ENCODE measurements around the gene LRRFIP1.
"Not testable (repeated sequence)": the region's sequence is repeated elsewhere in the genome, so short reads cannot be mapped to it uniquely, and the experiment has no call there.

Gene LRRFIP1

DNA sequence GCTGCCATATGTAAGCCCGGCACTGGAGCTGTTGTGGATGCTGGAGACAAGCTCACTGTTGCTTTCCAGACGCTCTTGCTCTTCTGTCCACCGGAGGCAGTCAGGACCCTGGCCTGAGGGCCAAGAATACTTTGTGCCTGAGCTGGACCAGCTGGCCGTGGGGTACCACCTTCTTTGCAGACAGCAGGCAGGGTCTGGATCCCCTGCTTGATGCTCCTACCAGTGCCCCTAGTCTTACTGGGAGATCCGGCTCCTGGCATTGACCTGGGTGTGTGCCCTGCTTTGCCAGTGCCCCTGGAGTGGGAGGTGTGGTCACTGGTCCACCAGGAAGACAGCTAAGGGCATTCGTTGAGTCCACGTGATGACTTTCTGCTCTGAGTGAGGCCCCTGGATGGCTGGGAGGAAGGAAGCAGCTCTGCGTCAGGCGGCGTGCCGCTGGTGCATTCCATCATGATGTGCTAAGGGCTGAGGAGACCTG lies 59.3 kb downstream of the LRRFIP1 start:
- DNase-seq (ENCODE audit: low read depth), result no peak

DNA sequence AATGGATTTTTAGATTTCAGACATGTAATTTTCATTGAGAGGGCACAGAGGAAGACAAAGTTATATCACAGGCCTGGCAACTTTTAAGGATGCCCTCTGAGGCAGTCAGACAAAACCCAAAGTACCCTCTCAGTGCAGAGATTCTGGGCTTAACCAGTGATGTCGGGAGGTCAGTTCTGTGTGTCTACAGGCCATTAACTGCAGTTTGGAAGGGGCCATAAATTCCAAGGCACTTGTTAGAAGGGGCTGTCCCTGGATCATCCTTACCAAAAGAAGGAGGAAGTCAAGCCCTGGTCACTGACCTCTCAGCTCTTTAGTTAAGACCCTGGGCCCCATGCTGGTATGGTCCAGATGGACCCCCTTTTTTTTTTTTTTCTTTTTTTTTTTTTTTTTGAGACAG lies 60.7 kb downstream of the LRRFIP1 start:
- no peak for DNase-seq (ENCODE audit: low read depth)

DNA sequence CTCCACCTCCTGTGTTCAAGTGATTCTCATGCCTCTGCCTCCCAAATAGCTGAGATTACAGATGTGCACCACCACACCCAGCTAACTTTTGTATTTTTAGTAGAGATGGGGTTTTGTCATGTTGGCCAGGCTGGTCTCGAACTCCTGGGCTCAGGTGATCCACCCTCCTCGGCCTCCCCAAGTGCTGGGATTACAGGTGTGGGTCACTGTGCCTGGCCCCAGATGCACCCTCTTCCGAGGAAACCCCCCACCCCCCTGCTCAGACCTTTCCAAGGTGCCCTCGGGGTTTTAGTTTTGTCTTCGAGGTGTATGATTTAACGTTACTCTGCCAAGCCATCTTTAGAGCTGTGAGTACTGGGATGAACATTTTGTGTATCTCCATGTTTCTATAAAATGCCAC lies 61.2 kb downstream of the LRRFIP1 start:
- not testable (repeated sequence) for DNase-seq (ENCODE audit: low read depth)

DNA sequence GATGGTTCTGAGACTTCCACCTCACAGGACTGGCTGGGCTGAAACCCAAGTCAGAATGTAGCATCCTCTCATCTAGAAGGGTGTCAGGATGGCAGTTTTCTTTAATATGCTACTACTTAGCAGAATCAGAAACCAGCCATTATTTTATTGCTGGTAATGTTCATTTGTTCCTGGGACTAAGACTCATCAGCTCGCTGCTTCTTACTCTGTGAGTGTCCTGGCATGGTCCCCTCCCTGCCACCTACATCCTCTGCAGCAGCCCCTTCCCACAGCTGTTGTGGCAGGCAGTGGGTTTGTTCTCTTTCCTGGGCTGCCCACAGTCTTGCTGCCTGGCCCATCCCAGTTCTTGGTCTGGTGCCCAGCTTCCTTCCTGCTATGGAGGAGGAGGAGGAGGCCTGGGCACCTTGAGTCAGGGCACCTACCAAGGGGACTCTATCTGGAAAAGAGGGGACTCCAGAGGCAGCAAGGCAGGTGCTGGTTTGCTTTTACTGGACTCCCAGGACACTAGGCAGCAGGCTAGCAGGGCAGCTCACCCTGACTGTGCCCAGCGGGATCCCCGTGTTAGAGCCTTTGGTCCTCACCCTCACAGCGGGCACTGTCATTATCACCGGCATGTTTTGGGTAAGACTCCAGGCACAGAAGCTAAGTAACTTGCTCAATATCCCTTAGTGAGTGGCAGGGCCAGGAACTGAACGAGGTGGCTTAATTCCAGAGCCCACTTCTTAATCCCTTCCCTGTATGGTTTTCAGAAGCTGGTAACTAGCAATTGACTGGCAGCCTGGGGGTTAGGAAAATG lies 62.1 kb downstream of the LRRFIP1 start:
- no peak for DNase-seq (ENCODE audit: low read depth)

DNA sequence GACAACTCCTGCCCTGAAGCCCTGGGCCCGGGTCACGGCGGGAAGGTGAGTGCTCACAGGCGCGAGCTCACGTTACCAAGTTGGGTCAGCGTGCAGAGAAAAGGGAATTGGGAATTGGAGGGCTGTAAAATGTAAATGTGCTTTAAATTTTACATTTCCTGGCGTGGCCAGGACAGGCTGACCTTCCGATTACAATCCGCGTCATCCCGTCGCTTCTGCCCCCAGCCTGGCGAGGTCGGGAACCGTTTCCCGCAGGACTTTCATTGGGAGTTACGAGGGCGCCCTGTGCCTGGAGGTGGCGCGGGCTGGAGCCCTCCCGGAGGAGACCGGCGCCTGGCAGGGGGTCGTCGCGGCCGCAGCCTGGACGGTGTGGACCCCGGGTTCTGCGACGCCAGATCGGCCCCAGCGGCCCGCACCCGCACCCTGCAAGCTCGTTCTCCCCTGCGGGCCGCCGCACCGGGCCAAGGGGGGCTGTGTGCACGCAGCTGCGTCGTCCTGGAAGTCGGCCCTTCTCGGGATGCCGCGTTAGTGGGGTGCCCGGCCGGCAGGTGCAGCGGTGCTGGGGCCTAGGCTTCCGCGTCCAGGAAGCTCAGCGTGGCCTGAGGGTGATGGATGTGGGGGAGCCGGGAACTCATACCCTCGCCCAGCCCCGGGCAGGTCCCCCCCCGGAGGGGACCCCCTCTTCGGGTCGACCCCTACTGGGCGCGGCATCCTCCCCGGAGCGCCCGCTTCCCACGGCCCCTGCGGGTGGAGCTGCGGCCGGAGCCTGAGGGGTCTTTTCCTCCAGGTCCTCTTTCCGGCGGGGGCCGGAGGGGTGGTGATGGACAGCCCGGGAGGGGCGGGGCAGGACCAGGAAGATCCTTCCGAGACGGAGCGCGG lies 63.9 kb downstream of the LRRFIP1 start:
- DNase-seq (ENCODE audit: low read depth), result no peak

DNA sequence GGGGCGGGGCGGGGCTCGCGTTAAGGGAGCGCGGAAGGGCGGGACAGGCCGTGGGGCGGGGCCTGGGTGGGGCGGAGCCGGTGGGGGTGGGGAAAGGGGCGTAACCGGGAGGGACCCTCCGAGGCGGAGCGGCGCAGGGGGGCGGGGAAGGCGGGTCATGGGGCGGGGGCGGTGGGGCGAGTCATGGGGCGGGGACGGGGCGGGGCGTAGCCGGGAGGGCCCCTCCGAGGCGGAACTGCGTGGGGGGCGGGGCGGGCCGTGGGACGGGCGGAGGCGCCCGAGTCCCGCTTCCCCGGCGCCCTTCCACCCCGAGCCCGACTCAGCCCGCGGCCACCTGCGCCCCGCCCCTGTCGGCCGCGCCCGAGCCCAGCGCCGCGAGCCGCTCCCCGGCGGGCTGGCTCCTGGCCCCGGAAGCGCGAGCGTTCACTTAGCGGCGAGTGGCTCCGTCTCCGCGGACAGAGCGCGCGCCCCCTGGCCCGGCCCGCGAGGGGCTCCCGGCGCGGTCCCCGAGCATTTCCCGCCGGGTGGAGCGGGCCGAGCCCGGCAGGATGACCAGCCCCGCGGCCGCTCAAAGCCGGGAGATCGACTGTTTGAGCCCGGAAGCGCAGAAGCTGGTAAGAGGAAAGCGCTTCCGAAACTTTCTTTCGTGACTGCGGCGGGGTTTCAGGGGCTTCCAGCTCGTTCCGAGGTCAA lies 64.7 kb downstream of the LRRFIP1 start:
- DNase-seq (ENCODE audit: low read depth), result peak; percentile 75

DNA sequence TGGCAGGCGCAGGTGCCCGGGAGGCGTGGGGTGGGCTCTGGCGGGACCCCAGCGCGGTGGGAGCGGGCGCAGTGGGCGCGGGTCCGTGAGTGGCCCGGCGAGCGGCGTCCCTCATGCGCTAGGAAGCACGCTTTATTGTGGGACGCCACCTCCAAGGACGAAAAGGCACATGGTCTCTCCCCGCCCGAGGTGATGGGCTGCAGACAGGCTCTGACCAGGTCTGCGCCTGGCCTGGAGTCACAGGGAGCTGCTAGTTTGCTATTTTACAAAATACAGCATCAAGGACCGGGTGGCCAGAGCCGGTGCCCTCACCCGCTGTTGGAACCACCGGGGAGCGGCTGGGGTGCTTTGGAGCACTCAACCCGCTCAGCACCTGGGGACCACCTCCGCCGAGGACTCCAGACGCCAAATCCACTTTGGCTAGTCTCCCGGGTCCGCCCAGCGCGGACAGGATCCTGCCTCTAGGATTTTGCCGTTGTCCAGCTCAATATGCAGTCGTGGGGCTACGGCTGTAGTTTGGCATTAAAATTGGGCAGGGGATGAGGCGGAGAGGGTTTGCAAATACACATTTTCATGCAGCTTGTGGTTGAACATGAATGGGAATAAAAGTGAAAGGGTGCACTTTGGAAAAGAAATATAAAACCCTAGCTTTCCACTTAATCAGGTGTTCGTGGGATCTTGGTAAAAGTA lies 65.4 kb downstream of the LRRFIP1 start:
- DNase-seq (ENCODE audit: low read depth), result no peak

DNA sequence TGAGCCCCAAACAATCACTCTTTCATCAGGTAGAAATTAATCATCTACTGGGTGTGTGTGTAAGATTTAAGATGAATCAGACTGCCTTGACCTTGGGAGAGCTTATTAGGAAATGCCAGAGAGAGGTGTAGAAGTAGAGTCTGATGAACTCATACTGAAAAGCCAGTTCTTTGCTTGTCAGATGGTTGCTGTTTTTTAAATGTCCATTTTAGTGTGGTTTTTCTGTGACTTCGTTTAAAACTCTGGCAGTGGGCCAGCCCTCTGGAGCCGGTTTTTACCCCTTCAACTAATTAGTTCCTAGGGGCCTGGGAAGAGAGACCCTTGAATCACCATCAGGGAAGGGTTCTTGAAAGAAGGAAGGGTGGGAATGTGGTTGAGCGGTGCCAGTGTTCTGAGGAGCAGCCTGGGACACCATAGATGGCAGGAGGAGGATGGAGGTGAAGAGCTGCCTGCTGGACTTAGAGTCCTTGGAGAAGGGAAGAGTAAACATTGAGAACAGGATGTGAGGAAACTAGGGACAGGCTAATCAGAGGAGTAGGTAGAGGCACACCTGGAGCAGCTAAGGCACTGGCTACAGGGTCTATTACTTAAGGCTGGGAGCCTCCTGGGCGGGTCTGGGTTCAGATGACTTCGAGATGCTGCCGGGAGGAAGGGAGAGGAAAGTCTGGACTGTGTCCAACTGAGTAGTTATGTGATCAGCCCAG lies 66.1 kb downstream of the LRRFIP1 start:
- DNase-seq (ENCODE audit: low read depth), result no peak

DNA sequence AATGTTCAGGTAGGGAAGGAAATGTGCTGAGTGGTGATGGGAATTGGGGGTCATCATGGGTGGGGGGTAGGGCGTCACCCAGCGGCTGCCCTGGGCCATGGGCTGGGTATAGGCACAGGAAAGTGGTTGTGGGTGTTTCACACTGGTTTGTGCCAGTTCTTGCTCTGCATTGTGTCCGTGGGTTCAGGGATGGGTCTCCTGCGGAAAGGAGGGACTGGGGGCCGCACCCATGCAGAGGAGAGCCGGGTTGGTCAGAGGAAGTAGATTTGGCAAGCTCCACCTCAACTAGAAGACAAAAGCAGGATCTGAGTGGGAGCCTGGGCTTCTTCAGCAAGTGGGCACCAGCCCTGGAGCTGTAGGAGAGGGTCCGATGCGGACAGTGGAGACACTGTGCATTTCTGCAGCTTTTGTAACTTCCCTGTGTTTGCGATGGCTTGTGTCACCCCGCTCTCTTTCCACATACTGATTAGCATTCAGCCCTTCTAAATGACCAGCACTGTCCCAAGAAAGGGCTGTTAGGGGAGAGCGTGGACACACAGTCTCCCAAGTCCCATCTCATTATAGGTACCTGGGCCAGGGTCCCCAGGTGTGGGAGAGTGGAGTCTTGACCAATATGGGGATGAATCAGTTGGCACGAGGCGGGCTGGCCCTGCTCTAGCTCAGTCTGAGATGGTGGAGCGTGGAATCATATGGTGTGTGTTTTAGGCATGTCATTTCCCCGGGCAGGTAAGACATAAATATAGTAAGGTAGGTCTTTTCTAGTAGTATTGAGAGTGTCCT lies 67.2 kb downstream of the LRRFIP1 start:
- no peak for DNase-seq (ENCODE audit: low read depth)

DNA sequence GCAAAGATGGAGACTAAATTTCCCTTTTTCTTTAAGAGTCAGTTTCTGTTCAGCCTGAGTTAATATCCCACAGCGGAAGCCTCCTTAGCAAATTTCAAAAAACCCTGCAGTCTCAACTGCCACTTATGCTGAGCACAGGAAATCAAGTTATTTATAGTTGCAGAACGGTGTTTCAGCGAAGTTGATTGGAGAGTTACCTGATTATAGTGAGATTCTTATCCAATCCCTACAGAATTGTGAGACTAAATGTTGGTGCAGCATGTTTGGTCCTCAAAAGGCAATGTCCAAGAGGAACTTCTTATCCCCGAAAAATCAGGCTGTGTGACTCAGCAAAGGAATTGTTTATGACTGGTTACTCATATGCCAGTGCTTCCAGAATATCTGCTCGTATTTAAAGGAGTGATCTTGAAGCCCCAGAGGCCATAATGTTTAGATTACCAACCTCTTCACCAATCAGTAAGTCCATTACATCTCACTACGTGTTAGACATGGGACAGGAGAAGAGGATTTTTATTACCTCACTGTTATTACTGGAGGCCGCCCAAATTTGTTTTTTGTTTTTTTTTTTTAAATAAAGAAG lies 67.9 kb downstream of the LRRFIP1 start:
- peak; percentile 73 for DNase-seq (ENCODE audit: low read depth)

DNA sequence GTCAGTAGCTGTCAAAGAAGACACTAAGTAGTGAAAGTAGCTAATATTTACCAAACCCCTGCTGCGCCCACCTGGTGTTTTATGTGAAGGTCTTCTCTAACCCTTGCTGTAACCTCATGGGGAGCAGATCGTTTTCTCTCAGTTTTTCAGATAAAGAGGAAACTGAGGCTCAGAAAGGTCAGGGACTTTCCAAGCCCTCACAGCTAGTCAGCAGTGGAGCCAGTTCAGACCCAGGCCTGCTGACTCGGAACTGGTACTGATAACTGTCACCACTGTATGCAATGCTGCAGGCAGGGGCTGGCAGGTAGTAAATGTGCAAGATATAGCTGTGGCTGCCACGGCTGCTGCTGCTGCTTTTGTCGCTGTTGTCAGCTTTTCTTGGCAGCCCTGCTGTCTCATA lies 69.1 kb downstream of the LRRFIP1 start:
- DNase-seq (ENCODE audit: low read depth), result no peak

DNA sequence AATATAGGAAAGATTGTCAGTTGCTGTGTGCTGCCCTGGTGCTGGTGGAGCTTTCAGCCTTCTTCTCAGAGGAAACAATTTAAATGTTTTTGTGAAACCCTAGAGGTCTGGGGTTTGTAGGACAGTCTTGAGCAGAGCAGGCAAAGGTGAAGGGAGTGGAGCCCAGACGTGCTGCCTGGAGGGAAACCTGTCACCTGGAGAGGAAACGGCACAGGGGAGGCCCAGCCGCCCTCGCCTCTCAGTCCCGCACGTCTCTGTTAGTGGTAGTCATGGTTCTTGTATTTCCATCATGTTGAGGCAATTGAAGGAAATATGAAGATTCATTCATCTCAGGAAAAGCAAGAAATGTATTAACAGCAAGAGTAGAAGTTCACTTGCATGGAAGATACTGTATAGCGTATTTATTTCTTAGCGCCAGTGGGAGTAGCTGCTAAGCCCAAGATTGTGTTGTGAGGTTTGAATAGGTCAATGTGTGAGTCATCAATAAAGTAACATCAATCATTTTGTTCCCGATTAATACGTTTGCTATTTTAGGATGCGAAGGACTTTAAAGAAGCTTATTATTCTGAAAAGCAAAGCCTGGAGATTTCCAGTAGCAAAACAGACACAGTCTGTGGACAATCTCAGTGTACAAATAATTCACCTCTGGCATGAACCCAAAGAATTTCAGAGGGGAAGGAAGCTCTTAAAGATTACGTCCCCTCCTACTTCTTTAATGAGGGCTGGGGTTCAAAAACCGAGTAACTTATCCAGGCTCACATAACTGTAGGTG lies 70.4 kb downstream of the LRRFIP1 start:
- DNase-seq (ENCODE audit: low read depth), result no peak

DNA sequence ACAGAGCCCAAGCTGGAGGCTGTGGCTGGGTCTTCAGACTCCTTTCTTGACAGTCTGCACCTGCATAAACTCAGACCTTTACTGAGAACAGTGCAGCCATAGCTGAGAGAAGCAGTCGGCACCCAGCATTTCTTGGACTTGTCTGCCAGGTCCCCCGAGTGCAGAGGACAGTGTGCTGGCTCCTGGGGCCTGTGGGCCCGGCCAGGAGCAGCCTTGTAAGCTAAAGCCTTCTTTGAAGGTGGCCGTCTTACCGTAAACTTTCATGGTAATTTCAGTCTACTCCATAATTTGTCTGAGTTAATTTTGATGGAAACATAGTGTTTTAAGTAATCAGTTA lies 70.9 kb downstream of the LRRFIP1 start:
- DNase-seq (ENCODE audit: low read depth), result no peak

DNA sequence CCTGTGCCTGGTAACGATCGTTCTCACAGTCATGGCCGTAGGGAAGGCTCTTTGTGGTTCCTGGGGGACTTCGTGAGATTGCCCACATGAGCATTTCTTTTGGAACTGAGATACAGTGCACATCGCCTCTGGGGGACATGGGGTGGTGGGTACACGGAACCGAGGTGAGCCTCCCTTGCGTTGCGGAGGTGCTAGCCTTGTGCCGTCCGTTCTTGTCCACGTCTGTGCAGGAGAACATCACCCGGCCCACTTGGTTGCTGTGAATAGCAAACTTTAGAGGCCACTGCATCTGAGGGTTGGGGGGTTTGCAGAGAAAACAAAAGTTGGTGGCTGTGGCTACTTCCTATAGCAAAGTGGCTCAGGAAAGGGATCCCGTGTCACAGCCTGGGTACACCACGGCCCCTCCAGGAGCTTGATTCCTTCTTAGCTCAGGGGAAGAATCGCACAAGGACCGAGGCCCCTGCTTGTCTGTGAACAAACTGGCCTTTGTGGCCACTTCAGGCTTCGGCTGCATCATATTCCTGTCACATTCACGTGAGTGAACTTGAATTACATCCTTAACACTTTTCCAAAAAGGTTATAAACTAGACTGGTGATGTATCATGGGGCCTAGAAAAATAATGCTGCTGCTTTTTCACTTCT lies 72.6 kb downstream of the LRRFIP1 start:
- DNase-seq (ENCODE audit: low read depth), result no peak

DNA sequence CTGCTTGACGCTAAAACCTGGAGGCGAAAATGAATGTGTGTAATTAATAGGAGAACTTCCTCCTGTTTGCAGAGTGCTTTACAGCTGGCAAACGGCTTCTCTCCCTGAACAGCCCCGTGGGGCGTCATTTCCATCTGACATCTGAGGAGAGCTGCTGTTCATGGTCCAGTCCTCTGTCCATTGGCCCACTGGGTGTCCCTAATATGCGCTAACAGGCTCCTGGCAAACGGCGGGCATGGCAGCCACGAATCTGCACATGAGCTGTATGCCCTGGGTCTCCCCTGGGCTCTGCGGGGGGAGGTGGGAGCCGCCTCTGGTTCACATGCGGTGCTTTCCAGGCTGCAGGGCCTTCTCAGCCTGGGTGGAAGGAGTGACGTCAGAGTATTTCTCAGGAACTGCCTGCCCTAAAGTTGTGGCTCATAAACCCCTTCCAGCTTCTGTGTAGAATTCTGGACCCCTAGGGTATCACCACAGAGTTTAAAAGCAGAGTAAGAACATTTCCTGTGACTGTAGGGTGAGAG lies 73.2 kb downstream of the LRRFIP1 start:
- no peak for DNase-seq (ENCODE audit: low read depth)

DNA sequence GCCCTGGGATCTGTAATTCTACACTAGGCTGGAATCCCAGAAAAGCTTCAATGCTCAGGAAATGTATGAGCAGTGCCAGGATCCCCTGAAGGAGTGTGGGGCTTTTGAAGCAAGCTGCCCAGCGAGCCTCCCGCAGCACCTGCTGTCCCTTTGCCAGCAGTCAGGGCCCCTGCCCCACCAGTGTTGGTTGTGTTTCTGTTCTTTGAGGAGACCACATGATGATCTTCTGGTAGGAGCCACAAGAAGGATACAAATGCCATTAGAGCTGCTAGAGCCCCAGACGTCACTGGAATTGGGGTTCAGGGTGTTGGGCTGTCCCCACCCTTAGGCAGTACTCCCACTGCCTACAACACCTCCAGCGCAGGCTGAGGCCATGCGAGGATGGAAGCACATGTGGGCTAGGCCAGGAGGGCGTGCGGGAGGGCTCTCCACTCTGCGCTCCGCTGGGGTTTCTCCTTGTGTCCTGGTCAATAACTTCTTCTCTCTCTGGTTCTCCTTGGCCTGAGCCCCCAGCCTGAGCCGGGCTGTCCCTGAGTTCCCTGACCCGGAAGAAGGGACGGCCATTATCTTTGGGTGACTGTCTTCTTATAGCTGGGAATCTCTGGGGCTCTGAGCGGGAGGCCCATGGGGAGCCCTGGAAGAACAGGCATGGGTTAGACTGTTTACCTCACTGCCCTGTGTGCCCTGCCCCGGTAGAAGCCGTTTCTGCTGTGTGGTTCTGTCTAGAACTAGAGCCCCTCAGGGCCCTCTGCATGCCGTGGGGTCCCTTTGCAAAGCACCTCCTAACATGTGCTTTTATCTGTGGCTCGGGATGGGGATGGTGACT lies 73.9 kb downstream of the LRRFIP1 start:
- no peak for DNase-seq (ENCODE audit: low read depth)

DNA sequence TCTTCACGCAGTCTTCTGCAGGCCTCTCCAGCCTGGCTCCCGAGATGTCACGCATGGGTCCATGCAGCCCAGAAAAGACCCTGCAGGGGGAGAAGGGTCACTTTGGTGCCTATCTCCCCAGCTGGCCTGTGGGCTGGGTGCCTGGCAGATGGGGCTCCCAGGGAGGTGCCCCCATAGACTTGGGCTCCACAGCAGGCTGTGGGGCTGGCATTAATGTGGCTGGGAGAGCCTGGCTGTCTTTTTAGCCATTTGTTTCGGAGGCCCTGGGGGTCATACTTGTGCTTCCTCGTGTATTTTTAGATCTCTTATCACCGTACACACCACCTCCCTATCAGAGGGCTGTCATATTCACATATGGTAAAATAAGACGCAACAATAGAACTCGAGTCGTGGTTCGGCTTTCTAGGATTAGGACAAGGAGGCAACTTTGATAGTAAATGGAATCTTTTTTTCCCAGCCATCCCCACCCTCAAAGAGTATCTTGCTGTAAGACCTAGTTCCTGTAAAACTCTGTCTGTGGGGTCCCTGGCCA lies 74.5 kb downstream of the LRRFIP1 start:
- no peak for DNase-seq (ENCODE audit: low read depth)

Measured in GM04504 (cell line).